GM19193 (cell line): Measurements from ENCODE around the gene PIGV.

Source experiments
- POLR2A ChIP-seq: IDR thresholded peaks from 4 replicates; pipeline ENCODE4 v1.6.1; 2011; ENCODE audit not compliant: insufficient read depth, insufficient read length; ENCODE audit errors: extremely low read depth

The PIGV gene

GRCh38 chr1:26832249-26832960, 44.7 kb downstream of the PIGV start:
- TF ChIP-seq POLR2A: no peak

- TF ChIP-seq POLR2A: peak; percentile 71
These were observed 46.0 kb downstream of the PIGV start for GRCh38 chr1:26833432-26834405.

GRCh38 chr1:26838474-26839338, 51.0 kb downstream of the PIGV start:
- peak; percentile 62 for TF ChIP-seq POLR2A

GRCh38 chr1:26839339-26839722, 51.6 kb downstream of the PIGV start:
- TF ChIP-seq POLR2A: no peak

- no peak for TF ChIP-seq POLR2A
These were observed 52.0 kb downstream of the PIGV start for GRCh38 chr1:26839779-26840178.

GRCh38 chr1:26844424-26845196, 56.9 kb downstream of the PIGV start:
- TF ChIP-seq POLR2A: no peak
